A673 (cell line): ENCODE results near the gene TMEM263.

Source experiments
- CTCF ChIP-seq: fragments of 300-800, 200-600 bp; sonication (generic); conservative IDR thresholded peaks from 2 replicates; pipeline ENCODE4 v1.5.1; 2017; ENCODE audit warnings: low read depth, mild to moderate bottlenecking, antibody characterized with exemption, low read length, moderate library complexity, mixed read lengths
- EZH2 ChIP-seq: fragments of 200-600 bp; sonication (generic); IDR thresholded peaks from 2 replicates; pipeline ENCODE4 v1.6.1; 2017; ENCODE audit warnings: borderline replicate concordance, low read depth, mild to moderate bottlenecking, mixed read lengths, antibody characterized with exemption, low read length; ENCODE audit not compliant: poor library complexity, severe bottlenecking

GRCh38 chr12:106987846-106988245 is 32.1 kb downstream of the TMEM263 start:
- TF ChIP-seq CTCF (no peak), EZH2 (no peak)
